Duodenal mucosa (tissue), 2 donors: ENCODE data around the gene SNX6.
A peak's percentile ranks its signal among the peaks of the same experiment; 100 is the strongest.
"Not testable (repeated sequence)": the region's sequence is repeated elsewhere in the genome, so short reads cannot be mapped to it uniquely, and the experiment has no call there.

Experiments
- H3K27ac ChIP-seq: one replicate; pipeline ENCODE4 v1.7.0; 2013; ENCODE audit warnings: low read depth, low read length
- H3K27me3 ChIP-seq, 2 donors: one replicate each; pipeline ENCODE4 v1.7.0; 2013; ENCODE audit warnings: low read length in 2 of 2, control low read depth in 1 of 2; ENCODE audit not compliant: insufficient read depth in 2 of 2, control insufficient read depth in 1 of 2
- H3K36me3 ChIP-seq, 2 donors: one replicate each; pipeline ENCODE4 v1.7.0; 2013; ENCODE audit warnings: low read length in 2 of 2, control low read depth in 1 of 2; ENCODE audit not compliant: insufficient read depth in 2 of 2, control insufficient read depth in 1 of 2
- H3K4me1 ChIP-seq, 2 donors: one replicate each; pipeline ENCODE4 v1.7.0; 2013; ENCODE audit warnings: low read length in 2 of 2, control low read depth in 1 of 2; ENCODE audit not compliant: insufficient read depth in 2 of 2, control insufficient read depth in 1 of 2
- H3K4me3 ChIP-seq, 2 donors: one replicate each; pipeline ENCODE4 v1.7.0; 2013; ENCODE audit warnings: low read length in 2 of 2, low read depth in 1 of 2
- H3K9ac ChIP-seq, 2 donors: one replicate each; pipeline ENCODE4 v1.7.0; 2013; ENCODE audit warnings: low read length in 2 of 2, low read depth in 1 of 2
- H3K9me3 ChIP-seq, 2 donors: one replicate each; pipeline ENCODE4 v1.7.0; 2013; ENCODE audit warnings: low read length in 2 of 2, control low read depth in 1 of 2; ENCODE audit not compliant: control insufficient read depth in 1 of 2

The SNX6 gene

GRCh38 chr14:34640826-34641225 lies 10.9 kb upstream of the SNX6 start:
- Histone ChIP-seq H3K27me3 (no peaks in the 10 kb centered on the region), H3K4me3 (no peak overlapping the region), H3K9me3 (no peaks in the 10 kb centered on the region), H3K4me1 (no peaks in the 10 kb centered on the region), H3K27ac (no peak overlapping the region), H3K36me3 (no peaks in the 10 kb centered on the region), H3K9ac (no peak overlapping the region)

- H3K9me3 ChIP-seq, H3K27ac ChIP-seq, H3K36me3 ChIP-seq, H3K4me1 ChIP-seq, H3K27me3 ChIP-seq, H3K4me3 ChIP-seq, H3K9ac ChIP-seq: not testable (repeated sequence)
These were observed 4.4 kb upstream of the SNX6 start for GRCh38 chr14:34634360-34634771.

- Histone ChIP-seq H3K4me3 (no peak overlapping the region), H3K9me3 (no peaks in the 10 kb centered on the region), H3K9ac (no peak overlapping the region), H3K27ac (no peak overlapping the region), H3K4me1 (peaks cover 0 to 2% of the 10 kb centered on the region in 2 donors), H3K27me3 (no peaks in the 10 kb centered on the region), H3K36me3 (no peaks in the 10 kb centered on the region)
These were observed 3.8 kb upstream of the SNX6 start for GRCh38 chr14:34633742-34634141.

- Histone ChIP-seq H3K9ac (no peak overlapping the region), H3K9me3 (no peaks in the 10 kb centered on the region), H3K36me3 (no peaks in the 10 kb centered on the region), H3K27me3 (no peaks in the 10 kb centered on the region), H3K27ac (no peak overlapping the region), H3K4me3 (no peak overlapping the region), H3K4me1 (peaks cover 0 to 6% of the 10 kb centered on the region in 2 donors)
These were observed 2.5 kb upstream of the SNX6 start for GRCh38 chr14:34632411-34632978.

- peak overlapping the region; percentile 94 to 99 for H3K4me3 ChIP-seq
- peak overlapping the region; percentile 89 for H3K27ac ChIP-seq
- peaks cover 0 to under 1% of the 10 kb centered on the region in 2 donors for H3K36me3 ChIP-seq
- H3K9ac ChIP-seq: peak overlapping the region; percentile 98
- H3K9me3 ChIP-seq: no peaks in the 10 kb centered on the region
- peaks cover 0 to 6% of the 10 kb centered on the region in 2 donors for H3K4me1 ChIP-seq
- no peaks in the 10 kb centered on the region for H3K27me3 ChIP-seq
These were observed 648 bp downstream of the SNX6 start for GRCh38 chr14:34629344-34629656.

GRCh38 chr14:34628681-34629135 lies 1.2 kb downstream of the SNX6 start:
- Histone ChIP-seq H3K36me3 (peaks cover 0 to 6% of the 10 kb centered on the region in 2 donors), H3K27ac (no peak overlapping the region), H3K9me3 (no peaks in the 10 kb centered on the region), H3K4me1 (peaks cover 0 to 9% of the 10 kb centered on the region in 2 donors), H3K9ac (peak overlapping the region; percentile 98), H3K4me3 (peak overlapping the region; percentile 94 to 99), H3K27me3 (no peaks in the 10 kb centered on the region)

- Histone ChIP-seq H3K27me3 (no peaks in the 10 kb centered on the region), H3K4me1 (peaks cover 8 to 9% of the 10 kb centered on the region in 2 donors), H3K9me3 (no peaks in the 10 kb centered on the region), H3K27ac (no peak overlapping the region), H3K4me3 (no peak overlapping the region), H3K9ac (no peak overlapping the region), H3K36me3 (peaks cover 5 to 17% of the 10 kb centered on the region in 2 donors)
These were observed 6.4 kb downstream of the SNX6 start for GRCh38 chr14:34623506-34623905.

GRCh38 chr14:34620839-34621238 lies 9.1 kb downstream of the SNX6 start:
- peaks cover 6 to 8% of the 10 kb centered on the region in 2 donors for H3K4me1 ChIP-seq
- H3K9ac ChIP-seq: no peak overlapping the region
- H3K4me3 ChIP-seq: no peak overlapping the region
- no peaks in the 10 kb centered on the region for H3K9me3 ChIP-seq
- no peaks in the 10 kb centered on the region for H3K27me3 ChIP-seq
- H3K36me3 ChIP-seq: peaks cover 10 to 33% of the 10 kb centered on the region in 2 donors
- H3K27ac ChIP-seq: no peak overlapping the region

- no peak overlapping the region for H3K27ac ChIP-seq
- H3K27me3 ChIP-seq: no peaks in the 10 kb centered on the region
- H3K4me3 ChIP-seq: no peak overlapping the region
- H3K36me3 ChIP-seq: peaks cover 10 to 33% of the 10 kb centered on the region in 2 donors
- no peak overlapping the region for H3K9ac ChIP-seq
- peaks cover 6 to 8% of the 10 kb centered on the region in 2 donors for H3K4me1 ChIP-seq
- H3K9me3 ChIP-seq: no peaks in the 10 kb centered on the region
These were observed 9.8 kb downstream of the SNX6 start for GRCh38 chr14:34620115-34620514.

- no peak overlapping the region for H3K27ac ChIP-seq
- no peak overlapping the region for H3K4me3 ChIP-seq
- no peaks in the 10 kb centered on the region for H3K9me3 ChIP-seq
- H3K4me1 ChIP-seq: peaks cover 6 to 8% of the 10 kb centered on the region in 2 donors
- no peak overlapping the region for H3K9ac ChIP-seq
- no peaks in the 10 kb centered on the region for H3K27me3 ChIP-seq
- H3K36me3 ChIP-seq: peaks cover 10 to 33% of the 10 kb centered on the region in 2 donors
These were observed 10.5 kb downstream of the SNX6 start for GRCh38 chr14:34619471-34619870.

GRCh38 chr14:34616360-34616759 lies 13.6 kb downstream of the SNX6 start:
- no peak overlapping the region for H3K4me3 ChIP-seq
- H3K9ac ChIP-seq: no peak overlapping the region
- H3K27me3 ChIP-seq: no peaks in the 10 kb centered on the region
- no peaks in the 10 kb centered on the region for H3K4me1 ChIP-seq
- H3K9me3 ChIP-seq: no peaks in the 10 kb centered on the region
- no peak overlapping the region for H3K27ac ChIP-seq
- peaks cover 11 to 31% of the 10 kb centered on the region in 2 donors for H3K36me3 ChIP-seq
